ACC112 (cell line): Measurements from ENCODE around the gene ANKRD34B.
A peak's percentile ranks its signal among the peaks of the same experiment; 100 is the strongest.

ENCODE experiments used
- H2AFZ ChIP-seq: fragments of 200-600 bp; sonication (generic); one replicate; pipeline ENCODE4 v1.6.0; 2017; ENCODE audit warnings: antibody characterized with exemption, low read length; ENCODE audit not compliant: unreplicated experiment
- H3K27ac ChIP-seq: fragments of 200-600 bp; sonication (generic); 2 replicates; pipeline ENCODE4 v1.5.1; 2014; ENCODE audit warnings: low read depth, mild to moderate bottlenecking, antibody characterized with exemption, low read length, moderate library complexity
- H3K27me3 ChIP-seq: fragments of 200-600 bp; sonication (generic); 2 replicates; pipeline ENCODE4 v1.6.1; 2014; ENCODE audit warnings: mild to moderate bottlenecking, antibody characterized with exemption, low read length, moderate library complexity, mixed read lengths; ENCODE audit not compliant: insufficient read depth
- H3K36me3 ChIP-seq: fragments of 200-600 bp; sonication (generic); 2 replicates; pipeline ENCODE4 v1.6.1; 2016; ENCODE audit warnings: mild to moderate bottlenecking, antibody characterized with exemption, low read length, moderate library complexity, mixed read lengths; ENCODE audit not compliant: insufficient read depth
- H3K4me1 ChIP-seq: fragments of 200-600 bp; sonication (generic); one replicate; pipeline ENCODE4 v1.6.1; 2016; ENCODE audit warnings: low read length, mixed read lengths; ENCODE audit not compliant: insufficient read depth, unreplicated experiment, control insufficient read depth
- H3K4me3 ChIP-seq: fragments of 200-600 bp; sonication (generic); 2 replicates; pipeline ENCODE4 v1.5.1; 2014; ENCODE audit warnings: mild to moderate bottlenecking, low read depth, low read length
- H3K79me2 ChIP-seq: fragments of 200-600 bp; sonication (generic); one replicate; pipeline ENCODE4 v1.6.0; 2016; ENCODE audit warnings: low read length; ENCODE audit not compliant: control insufficient read depth, unreplicated experiment, insufficient read depth

Gene ANKRD34B

GRCh38 chr5:80573062-80573461 lies 3.0 kb upstream of the ANKRD34B start:
- no peaks in the 10 kb centered on the region for H3K79me2 ChIP-seq
- no peak overlapping the region for H2AFZ ChIP-seq
- no peaks in the 10 kb centered on the region for H3K36me3 ChIP-seq
- no peaks in the 10 kb centered on the region for H3K4me1 ChIP-seq
- H3K27me3 ChIP-seq: peaks cover 77% of the 10 kb centered on the region
- no peak overlapping the region for H3K27ac ChIP-seq
- H3K4me3 ChIP-seq: no peak overlapping the region

GRCh38 chr5:80569086-80569960 lies 757 bp downstream of the ANKRD34B start:
- peak overlapping the region; percentile 66 for H3K4me3 ChIP-seq
- no peak overlapping the region for H3K27ac ChIP-seq
- no peaks in the 10 kb centered on the region for H3K79me2 ChIP-seq
- no peak overlapping the region for H2AFZ ChIP-seq
- no peaks in the 10 kb centered on the region for H3K4me1 ChIP-seq
- H3K36me3 ChIP-seq: no peaks in the 10 kb centered on the region
- H3K27me3 ChIP-seq: peaks cover 86% of the 10 kb centered on the region

- no peak overlapping the region for H2AFZ ChIP-seq
- H3K27me3 ChIP-seq: peaks cover 84% of the 10 kb centered on the region
- H3K27ac ChIP-seq: no peak overlapping the region
- no peaks in the 10 kb centered on the region for H3K36me3 ChIP-seq
- H3K4me3 ChIP-seq: no peak overlapping the region
- H3K79me2 ChIP-seq: no peaks in the 10 kb centered on the region
- no peaks in the 10 kb centered on the region for H3K4me1 ChIP-seq
Measured at GRCh38 chr5:80568251-80568650, 1.8 kb downstream of the ANKRD34B start.

GRCh38 chr5:80566711-80567259 lies 3.3 kb downstream of the ANKRD34B start:
- Histone ChIP-seq H3K27ac (no peak overlapping the region), H3K79me2 (no peaks in the 10 kb centered on the region), H2AFZ (no peak overlapping the region), H3K4me3 (no peak overlapping the region), H3K27me3 (peaks cover 84% of the 10 kb centered on the region), H3K36me3 (no peaks in the 10 kb centered on the region), H3K4me1 (no peaks in the 10 kb centered on the region)

GRCh38 chr5:80565330-80565729 lies 4.8 kb downstream of the ANKRD34B start:
- no peaks in the 10 kb centered on the region for H3K4me1 ChIP-seq
- H3K36me3 ChIP-seq: no peaks in the 10 kb centered on the region
- no peak overlapping the region for H3K4me3 ChIP-seq
- no peaks in the 10 kb centered on the region for H3K79me2 ChIP-seq
- H3K27me3 ChIP-seq: peaks cover 78% of the 10 kb centered on the region
- no peak overlapping the region for H3K27ac ChIP-seq
- no peak overlapping the region for H2AFZ ChIP-seq

- Histone ChIP-seq H3K4me3 (no peak overlapping the region), H3K27me3 (peaks cover 68% of the 10 kb centered on the region), H3K79me2 (no peaks in the 10 kb centered on the region), H3K36me3 (no peaks in the 10 kb centered on the region), H3K27ac (no peak overlapping the region), H3K4me1 (no peaks in the 10 kb centered on the region), H2AFZ (no peak overlapping the region)
Measured at GRCh38 chr5:80559244-80559643, 10.8 kb downstream of the ANKRD34B start.

- no peaks in the 10 kb centered on the region for H3K36me3 ChIP-seq
- H3K4me3 ChIP-seq: no peak overlapping the region
- H3K79me2 ChIP-seq: no peaks in the 10 kb centered on the region
- no peaks in the 10 kb centered on the region for H3K4me1 ChIP-seq
- peaks cover 68% of the 10 kb centered on the region for H3K27me3 ChIP-seq
- no peak overlapping the region for H2AFZ ChIP-seq
- H3K27ac ChIP-seq: no peak overlapping the region
Measured at GRCh38 chr5:80555099-80555498, 15.0 kb downstream of the ANKRD34B start.

GRCh38 chr5:80554646-80555045 lies 15.4 kb downstream of the ANKRD34B start:
- Histone ChIP-seq H2AFZ (no peak overlapping the region), H3K27ac (no peak overlapping the region), H3K27me3 (peaks cover 64% of the 10 kb centered on the region), H3K79me2 (no peaks in the 10 kb centered on the region), H3K4me1 (no peaks in the 10 kb centered on the region), H3K36me3 (no peaks in the 10 kb centered on the region), H3K4me3 (no peak overlapping the region)

GRCh38 chr5:80541392-80541791 lies 28.7 kb downstream of the ANKRD34B start:
- Histone ChIP-seq H2AFZ (no peak overlapping the region), H3K79me2 (no peaks in the 10 kb centered on the region), H3K4me3 (no peak overlapping the region), H3K4me1 (peaks cover 7% of the 10 kb centered on the region), H3K36me3 (no peaks in the 10 kb centered on the region), H3K27me3 (no peaks in the 10 kb centered on the region), H3K27ac (no peak overlapping the region)

- Histone ChIP-seq H3K4me3 (no peak overlapping the region), H3K79me2 (no peaks in the 10 kb centered on the region), H3K36me3 (no peaks in the 10 kb centered on the region), H3K4me1 (peaks cover 7% of the 10 kb centered on the region), H2AFZ (no peak overlapping the region), H3K27ac (no peak overlapping the region), H3K27me3 (no peaks in the 10 kb centered on the region)
Measured at GRCh38 chr5:80540691-80541090, 29.4 kb downstream of the ANKRD34B start.

- no peak overlapping the region; the same call in 1 of the 2 replicates for H3K27ac ChIP-seq
- peaks cover 3% of the 10 kb centered on the region for H3K4me1 ChIP-seq
- no peak overlapping the region for H3K4me3 ChIP-seq
- no peaks in the 10 kb centered on the region for H3K79me2 ChIP-seq
- no peaks in the 10 kb centered on the region for H3K27me3 ChIP-seq
- H2AFZ ChIP-seq: no peak overlapping the region
- no peaks in the 10 kb centered on the region for H3K36me3 ChIP-seq
Measured at GRCh38 chr5:80516826-80517225, 53.3 kb downstream of the ANKRD34B start.
